NCI-H1694 (cell line): ENCODE results near the gene TMEFF2.
A peak's percentile ranks its signal among the peaks of the same experiment; 100 is the strongest.

Experiments
- DNase-seq: peaks from one replicate; lab custom pipeline; 2025; lab: John Stamatoyannopoulos, UW

The TMEFF2 gene

DNA sequence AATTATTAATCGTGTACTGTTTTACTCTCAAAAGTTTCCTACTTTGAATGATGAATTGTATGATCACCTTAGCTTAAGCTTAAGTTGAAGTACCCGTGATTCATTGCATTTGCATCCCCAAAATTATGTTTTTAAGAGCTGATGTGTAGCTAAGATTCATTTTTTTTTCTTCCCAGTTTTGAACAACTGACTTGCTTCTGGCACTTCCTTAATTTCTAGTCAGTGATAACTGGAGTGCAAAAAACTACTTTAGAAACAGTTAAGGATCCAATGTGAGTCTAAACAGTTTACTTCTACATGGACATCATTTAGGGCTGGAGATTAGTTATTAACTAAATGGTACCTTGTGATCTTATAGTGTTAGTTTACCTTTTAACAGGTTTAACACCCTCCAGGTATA lies 223.9 kb downstream of the TMEFF2 start:
- DNase-seq = no peak

DNA sequence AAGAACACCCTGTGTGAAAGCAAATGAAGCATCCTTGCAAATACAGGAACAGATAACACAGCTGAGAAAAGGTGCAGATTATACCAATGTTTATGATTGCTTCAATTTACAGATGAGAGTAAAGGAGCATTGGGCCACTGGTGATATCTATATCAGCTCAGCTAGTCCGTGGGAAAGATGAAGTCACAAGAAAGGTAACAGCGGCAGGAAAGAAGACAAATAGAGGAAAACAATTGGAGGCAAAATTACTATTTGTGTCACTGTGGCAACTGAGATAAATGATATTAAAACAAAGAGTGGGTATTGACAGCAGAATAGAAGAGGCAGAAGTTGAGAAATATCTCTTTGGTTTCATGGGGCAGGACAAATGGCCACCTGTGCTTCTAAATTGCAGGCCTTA lies 226.6 kb downstream of the TMEFF2 start:
- DNase-seq = no peak

DNA sequence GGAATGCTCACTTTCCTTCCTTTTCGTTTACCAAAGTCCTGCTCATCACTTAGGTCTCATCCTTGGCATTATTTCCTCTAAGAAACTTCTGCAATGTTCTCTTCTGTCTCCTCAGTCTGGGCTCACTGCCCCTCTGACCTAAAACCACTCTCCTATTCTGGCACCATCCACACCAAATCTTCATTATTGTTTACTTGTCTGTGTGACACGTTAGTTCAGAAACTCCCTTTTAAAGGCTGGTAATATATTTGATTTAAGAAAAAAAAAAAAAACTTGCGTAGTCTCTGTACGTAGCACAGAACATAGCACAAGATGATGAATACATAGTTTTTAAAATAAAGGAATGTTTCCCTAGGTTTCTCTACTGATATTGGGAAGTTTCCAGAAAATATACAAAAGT lies 229.0 kb downstream of the TMEFF2 start:
- no peak for DNase-seq

DNA sequence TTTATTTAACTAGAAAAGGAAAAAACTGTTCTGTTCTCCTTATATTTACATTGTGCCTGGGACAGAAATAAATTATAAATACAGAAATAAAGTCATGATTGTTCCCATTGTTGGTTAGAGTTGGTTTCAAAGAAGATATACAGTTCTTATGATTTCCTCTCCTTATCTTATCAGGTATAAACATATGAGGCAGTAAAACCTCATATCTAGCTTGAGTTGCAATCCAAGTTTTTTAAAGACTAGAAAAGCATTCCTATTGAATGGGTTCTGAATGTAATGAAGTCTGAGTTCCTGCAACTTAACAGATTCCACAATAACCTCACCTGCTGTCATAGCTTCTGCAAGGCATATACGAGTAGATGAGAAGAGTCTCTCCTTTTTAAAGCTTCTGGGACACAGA lies 233.2 kb downstream of the TMEFF2 start:
- no peak for DNase-seq

DNA sequence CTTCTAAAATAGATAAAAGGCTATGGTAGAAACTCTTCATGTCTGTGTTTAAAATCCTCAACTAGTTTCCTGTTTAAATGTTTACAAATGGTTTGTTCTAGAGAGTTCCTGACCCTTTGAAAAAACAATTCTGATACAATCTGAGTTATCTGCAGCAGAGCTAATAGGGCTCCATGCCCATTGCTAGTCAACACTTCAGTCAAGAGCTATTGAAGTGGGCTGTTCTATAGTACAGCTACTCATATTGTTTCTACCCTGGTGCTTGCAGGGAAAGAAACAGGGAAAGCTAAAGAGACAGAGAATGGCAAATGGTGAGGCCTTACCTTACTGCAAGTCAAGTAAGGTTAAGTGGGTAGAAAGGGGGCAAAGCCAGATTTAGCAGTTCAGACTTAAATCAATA lies 235.5 kb downstream of the TMEFF2 start:
- no peak for DNase-seq

DNA sequence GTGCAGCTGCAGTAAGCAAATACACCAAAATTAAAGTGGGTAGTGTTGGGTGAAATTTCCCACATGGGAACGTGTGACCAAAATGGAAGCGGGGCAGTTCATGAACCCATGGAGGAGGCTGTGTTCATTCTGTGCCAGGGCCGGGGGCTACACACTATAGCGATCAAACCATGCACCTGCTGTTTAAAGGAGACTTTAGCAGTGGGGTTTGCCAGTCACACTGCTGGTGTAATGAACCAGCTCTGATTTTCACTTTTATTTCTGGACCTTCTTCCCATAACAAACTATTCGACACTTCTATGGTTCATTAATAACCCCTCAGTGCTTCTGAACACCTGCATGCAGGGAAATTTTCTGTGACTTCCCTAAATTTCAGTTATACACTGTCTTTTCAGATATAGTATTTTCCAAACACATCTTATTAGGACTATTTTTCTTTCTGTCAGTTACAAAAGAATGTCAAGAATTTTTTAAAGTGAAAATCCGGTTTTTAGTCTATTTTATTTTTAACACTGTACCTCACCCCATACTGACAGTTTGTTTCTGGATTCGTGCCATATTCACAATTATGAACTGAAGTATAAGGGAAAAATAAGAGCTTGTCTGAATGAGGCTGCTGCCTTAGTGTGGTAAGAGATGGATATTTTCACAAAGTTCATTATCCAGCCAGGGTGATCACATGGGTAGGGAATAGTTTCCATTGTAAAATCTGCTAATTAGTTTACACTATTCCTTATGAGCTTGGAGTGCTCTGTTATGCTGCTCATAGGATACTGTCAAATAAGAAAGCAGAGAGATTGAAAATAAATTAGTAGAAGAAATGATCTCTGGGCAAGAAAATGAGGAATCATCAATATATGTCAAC lies 236.5 kb downstream of the TMEFF2 start:
- DNase-seq = no peak

DNA sequence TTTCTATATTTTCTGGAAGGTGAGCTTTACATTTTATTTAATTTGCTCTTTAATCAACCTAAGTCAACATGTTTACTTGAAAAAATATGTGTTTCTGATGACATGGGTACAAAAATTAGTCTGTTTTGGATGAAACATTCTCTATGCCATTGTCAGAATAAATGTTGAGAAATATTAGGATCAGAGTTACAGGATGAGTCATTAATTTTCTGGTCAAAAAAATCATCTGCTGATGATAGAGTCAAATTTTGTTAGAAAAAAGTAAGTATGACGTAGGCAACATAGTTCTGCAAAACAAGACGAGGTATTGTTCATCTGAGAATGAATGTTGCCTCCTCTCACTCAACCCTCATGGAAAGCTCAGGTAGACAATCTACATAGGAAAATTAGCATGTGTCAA lies 240.3 kb downstream of the TMEFF2 start:
- no peak for DNase-seq

DNA sequence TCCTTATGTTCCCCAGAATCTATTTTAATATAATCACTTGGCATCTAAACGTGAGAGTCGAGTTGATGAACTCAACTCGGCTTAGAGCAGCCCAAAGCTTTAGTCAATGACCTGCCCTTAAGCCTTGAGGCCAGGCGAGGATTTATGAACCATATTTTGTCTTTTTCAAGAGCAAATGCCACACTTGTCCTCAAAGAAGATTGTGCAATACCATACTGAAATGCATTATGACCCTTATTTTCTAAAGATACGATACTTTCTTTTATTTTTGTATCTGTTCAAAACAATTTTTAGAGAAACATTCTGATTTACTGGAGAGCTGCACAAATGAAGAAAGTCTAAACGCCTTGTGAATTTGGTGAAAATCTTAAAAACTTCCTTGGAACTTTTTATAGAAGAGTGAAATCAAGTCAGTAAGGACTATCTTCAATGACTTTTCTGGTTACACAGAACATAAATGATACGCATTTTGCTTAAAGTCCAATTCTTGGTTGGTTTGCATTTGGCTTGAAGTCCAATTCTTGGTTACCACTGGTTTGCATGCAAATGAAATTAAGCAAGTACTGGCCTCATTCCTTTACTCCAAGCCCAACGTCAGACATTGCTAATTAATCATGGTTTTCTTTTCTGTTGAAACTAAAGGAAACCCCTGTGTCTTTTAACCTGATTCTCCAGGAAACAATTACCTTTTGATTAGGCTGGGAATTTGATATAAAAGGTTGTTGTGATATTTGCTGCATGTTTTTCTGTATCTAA lies 242.0 kb downstream of the TMEFF2 start:
- no peak for DNase-seq

DNA sequence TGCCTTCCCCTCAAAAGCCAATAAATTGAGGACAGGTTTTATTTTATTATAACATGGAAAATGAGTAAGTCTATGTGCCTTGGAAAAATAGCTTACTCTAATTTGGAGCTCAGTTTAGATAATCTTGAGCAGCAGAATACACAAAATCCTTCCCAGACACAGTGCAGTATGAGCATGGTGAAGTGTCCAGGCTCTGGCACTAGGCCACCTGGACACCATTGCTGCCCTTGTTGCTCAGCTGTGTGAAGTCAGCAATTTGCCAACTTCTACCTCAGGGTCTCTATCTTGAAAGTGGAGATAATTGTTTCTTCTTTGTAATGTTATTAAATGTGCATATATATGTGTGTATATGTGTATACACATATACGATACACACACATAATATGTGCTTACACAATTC lies 242.9 kb downstream of the TMEFF2 start:
- DNase-seq = no peak

DNA sequence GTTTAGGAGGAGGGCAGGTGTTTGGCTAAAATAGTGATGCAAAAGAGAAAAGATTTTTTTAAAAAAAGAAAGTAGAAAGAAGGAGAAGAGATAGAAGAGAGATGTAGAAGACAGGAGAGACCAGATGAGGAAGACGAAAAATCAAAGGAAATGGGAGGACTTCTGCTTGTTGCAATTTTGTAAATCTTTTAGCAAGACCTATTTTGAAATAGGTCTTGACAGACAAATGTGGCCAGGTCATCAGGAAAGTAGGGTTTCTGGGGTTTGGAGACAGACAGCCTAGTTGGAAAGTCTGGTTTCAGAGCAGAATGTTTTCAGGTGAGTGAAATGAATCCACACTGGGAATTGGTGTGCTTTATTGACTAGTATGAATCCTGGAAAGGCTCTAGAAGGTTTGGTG lies 243.4 kb downstream of the TMEFF2 start:
- DNase-seq = no peak

DNA sequence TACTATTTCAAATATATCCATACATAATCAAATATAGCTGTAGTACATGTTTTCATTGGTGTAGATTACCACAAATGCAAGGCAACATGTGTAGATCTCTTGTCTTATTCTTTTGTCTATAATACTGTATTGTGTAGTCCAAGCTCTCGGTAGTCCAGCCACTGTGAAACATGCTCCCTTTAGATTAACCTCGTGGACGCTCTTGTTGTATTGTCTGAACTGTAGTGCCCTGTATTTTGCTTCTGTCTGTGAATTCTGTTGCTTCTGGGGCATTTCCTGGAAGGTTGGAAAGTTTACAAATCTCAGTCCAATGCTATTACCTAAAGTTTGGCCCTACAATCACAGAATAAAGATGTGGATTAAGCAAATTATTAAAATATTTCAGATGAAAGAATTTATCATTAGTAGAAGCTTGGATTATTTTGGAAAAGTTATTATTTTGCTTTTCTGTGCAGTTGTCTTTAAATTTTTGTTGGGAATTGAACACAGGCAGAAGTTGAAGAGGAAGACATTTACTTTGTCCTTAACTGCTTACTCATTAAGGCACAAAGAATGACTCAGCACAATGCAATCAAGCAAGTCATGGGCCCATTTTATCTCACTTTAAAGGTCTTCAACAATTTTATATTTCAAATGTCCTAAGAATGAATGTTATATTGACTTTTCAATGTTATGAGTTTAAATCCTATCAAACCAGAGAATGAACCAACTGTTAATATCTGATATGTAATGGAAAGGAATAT lies 244.4 kb downstream of the TMEFF2 start:
- DNase-seq = no peak

DNA sequence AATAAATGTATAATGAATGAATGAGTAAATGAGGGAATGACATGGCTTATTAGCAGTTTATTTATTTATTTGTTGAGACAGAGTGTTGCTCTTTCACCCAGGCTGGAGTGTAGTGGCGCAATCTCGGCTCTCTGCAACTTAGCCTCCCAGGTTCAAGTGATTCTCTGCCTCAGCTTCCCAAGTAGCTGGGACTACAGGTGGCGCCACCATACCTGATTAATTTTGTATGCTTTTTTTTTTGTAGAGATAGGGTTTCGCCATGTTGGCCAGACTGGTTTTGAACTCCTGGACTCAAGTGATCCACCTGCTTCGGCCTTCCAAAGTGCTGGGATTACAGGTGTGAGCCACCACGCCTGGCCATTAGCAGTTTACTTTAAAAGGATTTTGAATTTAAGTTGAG lies 247.5 kb downstream of the TMEFF2 start:
- no peak for DNase-seq

DNA sequence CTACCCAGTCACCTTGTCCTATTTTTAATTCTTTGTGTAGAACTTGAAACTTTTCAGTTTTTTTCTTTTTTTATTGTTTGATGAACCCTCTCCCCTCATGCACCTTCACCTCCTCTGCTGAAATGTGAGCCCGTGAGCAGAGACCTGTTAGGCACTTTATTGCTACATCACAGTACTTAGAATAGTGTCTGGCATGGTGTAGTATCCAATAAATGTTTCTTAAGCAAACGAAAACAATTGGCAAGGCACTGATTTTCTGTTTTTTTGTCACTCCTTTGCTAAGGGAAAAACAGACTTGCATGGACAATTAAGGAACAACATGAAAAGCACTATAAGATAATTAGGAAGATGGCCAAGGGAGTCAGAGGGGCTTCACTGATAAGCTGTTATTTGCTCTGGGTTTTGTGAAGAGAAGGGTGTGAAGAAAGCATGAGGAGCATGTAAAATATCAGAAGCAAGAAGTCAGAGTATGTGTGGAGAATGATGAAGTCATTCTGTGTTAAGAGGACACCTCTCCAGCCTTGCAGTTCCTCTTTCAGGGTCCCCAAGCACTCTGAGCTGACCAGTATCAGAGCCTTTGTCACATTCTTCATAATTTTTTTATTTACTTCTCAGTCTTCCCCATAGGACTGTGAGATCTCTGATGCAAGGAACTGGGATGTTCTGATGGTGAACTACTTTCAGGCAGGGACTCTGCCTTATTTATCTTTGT lies 248.1 kb downstream of the TMEFF2 start:
- no peak for DNase-seq

DNA sequence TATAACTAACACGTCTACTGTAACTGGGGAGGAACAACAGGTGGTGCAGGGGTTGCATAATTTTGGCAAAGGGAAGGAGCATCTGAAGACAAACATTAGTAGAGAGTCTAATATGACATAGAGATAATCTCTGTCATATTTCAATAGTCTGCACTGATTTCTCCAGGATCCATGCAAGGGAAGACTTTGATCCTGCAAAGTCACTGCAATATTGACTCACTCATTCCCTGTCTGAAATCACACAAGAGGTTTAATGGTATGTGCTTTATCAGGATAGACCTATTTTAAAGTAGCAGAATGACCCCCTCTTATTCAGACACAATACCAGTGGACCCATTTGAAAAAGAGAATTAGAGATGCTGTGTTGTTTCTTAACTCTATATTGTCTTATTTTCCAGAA lies 249.1 kb downstream of the TMEFF2 start:
- DNase-seq = no peak

DNA sequence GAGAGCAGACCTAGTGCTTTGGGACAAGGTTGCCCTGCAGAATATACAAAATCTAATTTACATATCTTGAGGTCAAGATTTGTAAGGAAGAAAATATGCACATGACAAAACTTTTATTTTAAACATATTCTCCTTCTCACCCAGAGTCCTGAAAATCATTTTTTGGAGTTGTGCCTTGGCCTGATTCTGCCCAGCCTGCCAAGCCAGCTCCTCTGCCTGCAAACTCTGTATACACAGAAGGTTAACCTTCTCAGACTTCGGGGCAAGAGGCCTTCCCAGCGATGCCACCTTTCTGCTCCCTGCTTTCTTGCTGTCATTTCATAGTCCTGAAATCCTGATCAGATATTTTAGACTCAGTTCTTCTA lies 252.0 kb downstream of the TMEFF2 start:
- DNase-seq = no peak

DNA sequence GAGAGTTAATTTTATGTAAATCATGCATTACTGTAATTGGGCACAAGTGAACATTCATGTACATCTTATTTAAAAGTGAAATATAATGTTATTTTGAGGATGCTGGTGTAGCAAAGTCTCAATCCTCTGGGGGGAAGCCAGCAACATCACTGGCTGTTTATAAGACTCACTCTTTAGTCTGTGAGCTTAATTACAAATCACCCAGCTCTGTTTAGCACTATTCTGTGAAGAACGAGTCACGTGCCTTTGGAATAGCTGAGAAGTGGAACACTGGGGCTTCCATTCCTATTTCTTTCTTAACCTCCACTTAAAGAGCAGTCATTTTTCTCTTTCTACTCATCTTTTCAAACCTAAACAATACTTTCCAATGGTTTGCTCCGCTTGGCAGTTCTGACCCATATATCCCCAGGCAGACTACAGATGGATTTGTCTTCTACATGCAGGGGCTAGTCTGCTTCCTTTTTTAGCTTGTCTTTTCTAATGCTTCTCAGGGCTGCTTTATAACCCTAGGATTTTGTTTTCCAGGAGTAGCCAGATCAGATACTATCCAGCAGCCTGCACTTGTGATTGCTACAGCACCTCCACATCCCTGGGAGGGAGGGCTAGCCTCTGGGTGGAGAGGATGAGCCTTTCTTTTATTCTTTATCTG lies 252.5 kb downstream of the TMEFF2 start:
- DNase-seq = peak; percentile 85

DNA sequence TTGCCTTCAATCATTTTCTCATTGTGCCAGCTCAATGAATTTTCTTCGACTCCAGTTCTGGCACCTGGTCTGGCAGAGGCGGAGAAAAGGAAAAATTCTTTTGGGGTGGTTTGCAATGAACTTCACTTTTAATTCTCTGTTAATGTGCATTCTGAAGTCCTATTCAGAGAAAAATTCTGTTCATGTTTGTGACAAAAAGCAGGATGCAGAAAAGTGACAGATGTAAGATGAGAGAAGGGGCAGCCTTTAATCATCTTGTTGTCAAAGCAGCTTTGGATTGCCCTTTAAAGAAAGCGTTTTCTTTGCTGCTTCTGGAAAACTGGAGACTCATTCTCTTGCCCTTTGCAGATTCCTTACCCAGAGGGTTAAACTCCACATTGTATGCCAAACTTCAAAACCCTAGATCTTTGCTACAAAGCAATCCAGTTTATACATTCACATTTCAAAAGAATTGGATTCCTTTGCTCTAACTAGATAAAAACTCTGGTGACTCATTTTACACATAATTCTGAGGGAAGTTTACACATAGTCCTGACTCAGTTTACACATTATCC lies 253.3 kb downstream of the TMEFF2 start:
- DNase-seq = no peak

DNA sequence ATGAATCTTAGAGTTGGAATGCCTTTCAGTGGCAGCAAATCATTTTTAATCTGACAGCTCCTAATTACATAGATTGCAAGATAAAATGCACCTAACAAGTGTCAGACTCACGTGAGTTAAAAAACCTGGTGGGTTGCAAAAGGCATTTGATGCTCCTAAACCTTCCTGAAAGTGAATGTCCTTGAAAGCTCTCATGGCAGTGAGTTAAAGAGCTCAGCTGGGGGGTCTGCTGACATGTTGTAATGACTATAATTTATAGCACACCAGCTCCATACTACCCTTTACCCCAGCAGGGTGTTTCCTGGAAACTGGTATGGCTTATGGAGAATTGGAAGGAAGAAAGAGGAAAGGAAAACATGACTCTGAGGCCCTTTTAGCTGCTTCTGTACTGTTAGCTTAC lies 256.0 kb downstream of the TMEFF2 start:
- no peak for DNase-seq

DNA sequence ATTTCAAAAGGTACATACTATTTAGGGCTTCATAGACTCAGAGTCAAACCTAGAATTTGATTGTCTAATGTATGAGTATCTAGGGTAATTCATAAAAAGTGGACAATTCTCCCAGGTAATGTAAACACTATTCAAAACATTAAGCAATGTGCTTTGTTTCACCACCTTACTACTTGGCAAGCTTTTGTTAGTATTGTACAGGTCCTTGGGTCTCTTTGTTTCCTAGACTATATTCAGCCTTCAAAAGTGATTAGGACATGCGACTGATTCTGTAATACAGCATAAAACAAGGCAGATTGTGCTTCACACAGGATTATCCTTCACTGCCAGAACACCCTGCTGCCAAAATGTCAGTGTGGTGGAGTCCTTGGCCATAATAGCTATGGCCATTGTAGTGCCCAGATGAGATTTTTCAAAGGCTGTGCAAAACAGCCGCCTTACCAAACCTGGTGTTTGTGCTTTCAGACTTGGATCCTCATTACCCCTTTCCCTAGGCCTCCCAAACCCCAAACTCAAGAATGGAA lies 257.8 kb downstream of the TMEFF2 start:
- DNase-seq = no peak

DNA sequence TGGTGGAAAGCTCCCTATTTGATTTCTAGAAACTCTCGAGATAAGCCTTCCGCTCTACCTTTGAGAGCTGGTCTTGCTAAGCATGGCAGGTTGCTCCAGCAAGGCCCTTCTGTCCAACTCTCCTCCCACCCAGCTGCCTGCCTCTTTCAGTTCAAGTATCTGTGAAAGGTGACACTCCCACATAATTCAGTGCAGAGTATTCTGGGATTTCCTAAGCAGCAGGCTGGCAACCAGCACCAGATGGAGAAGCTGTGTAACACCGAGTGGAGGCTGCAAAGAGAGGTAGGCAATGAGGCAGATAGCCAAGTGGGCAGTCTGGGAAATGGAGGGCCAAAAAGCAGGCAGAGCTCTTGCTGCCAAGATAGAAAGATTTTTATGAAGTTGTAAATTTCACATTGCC lies 259.5 kb downstream of the TMEFF2 start:
- DNase-seq = peak; percentile 99
